Prostate gland (tissue), 2 donors: ENCODE results near the gene SSH2. TPM values are rescaled to one million over a fixed set of nuclear protein-coding genes. Genes with fewer than 3 reads are reported as not detected.
"Not testable (repeated sequence)": the region's sequence is repeated elsewhere in the genome, so short reads cannot be mapped to it uniquely, and the experiment has no call there.

Experiments
- DNase-seq: peaks from one replicate; pipeline ENCODE4 v3.0.0-alpha.2; 2019; ENCODE audit warnings: low spot score
- H3K27ac ChIP-seq, 2 donors: fragments of 200-600 bp; sonication (generic); 2 replicates each; pipeline ENCODE4 v1.5.1; 2017 to 2019
- H3K27me3 ChIP-seq: fragments of 200-600 bp; sonication (generic); replicated peaks from 2 replicates; pipeline ENCODE4 v1.5.1; 2019; ENCODE audit not compliant: insufficient read depth
- H3K36me3 ChIP-seq, 2 donors: fragments of 200-600 bp; sonication (generic); 1 replicate in 1 of 2; 2 replicates in 1 of 2; pipeline versions ENCODE4 v1.5.1 to v1.8.1; 2017 to 2019
- H3K4me1 ChIP-seq: fragments of 200-600 bp; sonication (generic); replicated peaks from 2 replicates; pipeline ENCODE4 v1.5.1; 2019
- H3K4me3 ChIP-seq, 2 donors: fragments of 200-600 bp; sonication (generic); 2 replicates each; pipeline ENCODE4 v1.5.1; 2017 to 2019
- H3K9me3 ChIP-seq: fragments of 200-600 bp; sonication (generic); 2 replicates; pipeline ENCODE4 v1.5.1; 2017
- CTCF ChIP-seq, 4 experiments: fragments of 200-600 bp in 2 of 4; fragments of 450-650 bp in 2 of 4; sonication (generic) in 2 of 4; IDR thresholded peaks; 1 replicate in 3 of 4; 2 replicates in 1 of 4; pipeline ENCODE4 v1.5.1; 2016 to 2019; ENCODE audit warnings: antibody characterized with exemption in 4 of 4, mild to moderate bottlenecking in 2 of 4, moderate library complexity in 2 of 4
- POLR2A ChIP-seq: fragments of 450-650 bp; IDR thresholded peaks from one replicate; pipeline ENCODE4 v1.6.1; 2016; ENCODE audit warnings: antibody characterized with exemption, mild to moderate bottlenecking
- POLR2AphosphoS5 ChIP-seq: sonication (generic); formaldehyde crosslinking; IDR thresholded peaks from one replicate; pipeline ENCODE4 v1.6.1; 2017; ENCODE audit warnings: antibody characterized with exemption
- WGBS: methylation state at CpG from one replicate; pipeline ENCODE4 v1.1.5; 2018; 5-methylcytosine and 5-hydroxymethylcytosine counted together
- intact Hi-C: fragments of 100-400 bp; cut with DNase I; formaldehyde crosslinking; loops from one replicate; pipeline ENCODE4 v1.14.2; 2022
- total RNA-seq, 2 donors: library from RNA; depleted of rRNA; stranded (reverse); fragments of >200 nt; gene quantifications; one replicate each; pipeline ENCODE4 v1.1.0, GENCODE V29; 2016

Gene SSH2
- total RNA-seq, 2 donors from 2014 or later = 10.1 to 27.5 TPM

GRCh38 chr17:29862127-29862526 lies 67.9 kb downstream of the SSH2 start:
- H3K4me3 ChIP-seq = no peak overlapping the region
- intact Hi-C loops = no loop called here
- no peaks in the 10 kb centered on the region for H3K36me3 ChIP-seq
- H3K9me3 ChIP-seq = no peaks in the 10 kb centered on the region
- no peaks in the 10 kb centered on the region for H3K27me3 ChIP-seq
- no peak for DNase-seq
- no peak for TF ChIP-seq POLR2A
- no peak for TF ChIP-seq POLR2AphosphoS5
- TF ChIP-seq CTCF (IDR thresholded peaks at IDR 0.05) = no peak
- H3K4me1 ChIP-seq = no peaks in the 10 kb centered on the region
- H3K27ac ChIP-seq = no peak overlapping the region

- H3K9me3 ChIP-seq, H3K4me3 ChIP-seq, H3K27ac ChIP-seq, H3K36me3 ChIP-seq, intact Hi-C loops, H3K4me1 ChIP-seq, H3K27me3 ChIP-seq, DNase-seq: not testable (repeated sequence)
- WGBS = 88% methylated on average over 4 of the region's 4 CpGs
Measured at GRCh38 chr17:29859445-29859844, 70.6 kb downstream of the SSH2 start.

- Histone ChIP-seq H3K9me3 (no peaks in the 10 kb centered on the region), H3K4me1 (no peaks in the 10 kb centered on the region), H3K36me3 (no peaks in the 10 kb centered on the region), H3K27ac (no peak overlapping the region), H3K4me3 (no peak overlapping the region), H3K27me3 (no peaks in the 10 kb centered on the region)
- no peak for DNase-seq
- TF ChIP-seq POLR2AphosphoS5 = no peak
- no peak for TF ChIP-seq POLR2A
- TF ChIP-seq CTCF (IDR thresholded peaks at IDR 0.05) = no peak
- intact Hi-C loops = no loop called here
Measured at GRCh38 chr17:29857823-29858222, 72.2 kb downstream of the SSH2 start.

GRCh38 chr17:29857105-29857504 lies 72.9 kb downstream of the SSH2 start:
- DNase-seq, H3K4me1 ChIP-seq, H3K4me3 ChIP-seq, H3K27me3 ChIP-seq, H3K9me3 ChIP-seq, H3K36me3 ChIP-seq, intact Hi-C loops, H3K27ac ChIP-seq: not testable (repeated sequence)
- 93% methylated on average over 4 of the region's 4 CpGs for WGBS

- Histone ChIP-seq H3K4me1 (no peaks in the 10 kb centered on the region), H3K36me3 (no peaks in the 10 kb centered on the region), H3K27ac (no peak overlapping the region), H3K4me3 (no peak overlapping the region), H3K9me3 (no peaks in the 10 kb centered on the region), H3K27me3 (no peaks in the 10 kb centered on the region)
- intact Hi-C loops = no loop called here
- TF ChIP-seq POLR2A = no peak
- 87% methylated on average over 1 of the region's 1 CpG for WGBS
- no peak for DNase-seq
Measured at GRCh38 chr17:29855686-29856085, 74.3 kb downstream of the SSH2 start.

GRCh38 chr17:29848737-29849136 lies 81.3 kb downstream of the SSH2 start:
- Histone ChIP-seq H3K27me3 (no peaks in the 10 kb centered on the region), H3K9me3 (no peaks in the 10 kb centered on the region), H3K4me3 (no peak overlapping the region), H3K4me1 (no peaks in the 10 kb centered on the region), H3K27ac (no peak overlapping the region), H3K36me3 (no peaks in the 10 kb centered on the region)
- intact Hi-C loops = no loop called here
- TF ChIP-seq POLR2A (no peak), POLR2AphosphoS5 (no peak), CTCF (IDR thresholded peaks at IDR 0.05) (no peak)
- WGBS = 79% methylated on average over 3 of the region's 3 CpGs
- DNase-seq = no peak
